Fibroblast of the aortic adventitia (primary cell): ENCODE data around the gene CC2D2B. TPM values are rescaled to one million over a fixed set of nuclear protein-coding genes. Genes with fewer than 3 reads are reported as not detected.

Experiments
- DNase-seq: peaks from one replicate; pipeline ENCODE4 v3.0.0-alpha.2; 2010; ENCODE audit warnings: low read depth
- H3K4me3 ChIP-seq: 2 replicates; pipeline ENCODE4 v1.5.1; 2011; ENCODE audit warnings: low read depth, mild to moderate bottlenecking, control low read depth, low read length, moderate library complexity
- total RNA-seq: library from RNA; depleted of rRNA; stranded (reverse); fragments of >200 nt; gene quantifications from 2 replicates; pipeline ENCODE4 v1.2.3, GENCODE V29; 2012; ENCODE audit warnings: low replicate concordance
- TF ChIP-seq, protein P1 (sequence below): IDR thresholded peaks from 2 replicates; pipeline ENCODE4 v1.5.1; 2011; ENCODE audit warnings: mild to moderate bottlenecking, low read length, control low read depth, inconsistent platforms; ENCODE audit not compliant: insufficient read depth

The CC2D2B gene
- total RNA-seq, 1 donor: 0.09 TPM

DNA sequence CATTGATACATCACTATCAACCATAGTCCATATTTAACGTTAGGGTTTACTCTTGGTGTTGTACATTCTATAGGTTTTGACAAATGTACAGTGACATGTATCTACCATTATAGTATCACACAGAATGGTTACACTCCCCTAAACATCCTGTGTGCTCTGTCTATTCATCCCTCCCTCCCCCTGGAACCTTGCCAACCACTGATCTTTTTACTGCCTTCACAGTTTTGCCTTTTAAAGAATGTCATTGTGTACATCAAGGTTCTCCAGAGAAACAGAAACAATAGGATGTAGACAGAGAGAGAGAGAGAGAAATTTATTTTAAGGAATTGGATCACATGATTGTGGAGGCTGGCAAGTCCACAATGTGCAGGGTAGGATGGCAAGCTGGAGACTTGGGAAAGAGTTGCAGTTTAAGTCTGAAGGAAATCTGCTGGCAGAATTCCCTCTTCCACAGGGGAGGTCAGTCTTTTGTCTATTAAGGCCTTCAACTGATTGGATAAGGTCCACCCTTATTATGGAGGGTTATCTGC lies 90.5 kb downstream of the CC2D2B start:
- DNase-seq: no peak
- TF ChIP-seq, protein P1, sequence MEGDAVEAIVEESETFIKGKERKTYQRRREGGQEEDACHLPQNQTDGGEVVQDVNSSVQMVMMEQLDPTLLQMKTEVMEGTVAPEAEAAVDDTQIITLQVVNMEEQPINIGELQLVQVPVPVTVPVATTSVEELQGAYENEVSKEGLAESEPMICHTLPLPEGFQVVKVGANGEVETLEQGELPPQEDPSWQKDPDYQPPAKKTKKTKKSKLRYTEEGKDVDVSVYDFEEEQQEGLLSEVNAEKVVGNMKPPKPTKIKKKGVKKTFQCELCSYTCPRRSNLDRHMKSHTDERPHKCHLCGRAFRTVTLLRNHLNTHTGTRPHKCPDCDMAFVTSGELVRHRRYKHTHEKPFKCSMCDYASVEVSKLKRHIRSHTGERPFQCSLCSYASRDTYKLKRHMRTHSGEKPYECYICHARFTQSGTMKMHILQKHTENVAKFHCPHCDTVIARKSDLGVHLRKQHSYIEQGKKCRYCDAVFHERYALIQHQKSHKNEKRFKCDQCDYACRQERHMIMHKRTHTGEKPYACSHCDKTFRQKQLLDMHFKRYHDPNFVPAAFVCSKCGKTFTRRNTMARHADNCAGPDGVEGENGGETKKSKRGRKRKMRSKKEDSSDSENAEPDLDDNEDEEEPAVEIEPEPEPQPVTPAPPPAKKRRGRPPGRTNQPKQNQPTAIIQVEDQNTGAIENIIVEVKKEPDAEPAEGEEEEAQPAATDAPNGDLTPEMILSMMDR: no peak

GRCh38 chr10:96013956-96014355 lies 106.2 kb downstream of the CC2D2B start:
- no peak overlapping the region for H3K4me3 ChIP-seq
- TF ChIP-seq, protein P1: no peak
- no peak for DNase-seq

More for the DNA sequence above, 90.5 kb downstream of the CC2D2B start:
- no peak overlapping the region for H3K4me3 ChIP-seq

GRCh38 chr10:96014473-96015102 lies 106.8 kb downstream of the CC2D2B start:
- TF ChIP-seq, protein P1: no peak
- no peak for DNase-seq

DNA sequence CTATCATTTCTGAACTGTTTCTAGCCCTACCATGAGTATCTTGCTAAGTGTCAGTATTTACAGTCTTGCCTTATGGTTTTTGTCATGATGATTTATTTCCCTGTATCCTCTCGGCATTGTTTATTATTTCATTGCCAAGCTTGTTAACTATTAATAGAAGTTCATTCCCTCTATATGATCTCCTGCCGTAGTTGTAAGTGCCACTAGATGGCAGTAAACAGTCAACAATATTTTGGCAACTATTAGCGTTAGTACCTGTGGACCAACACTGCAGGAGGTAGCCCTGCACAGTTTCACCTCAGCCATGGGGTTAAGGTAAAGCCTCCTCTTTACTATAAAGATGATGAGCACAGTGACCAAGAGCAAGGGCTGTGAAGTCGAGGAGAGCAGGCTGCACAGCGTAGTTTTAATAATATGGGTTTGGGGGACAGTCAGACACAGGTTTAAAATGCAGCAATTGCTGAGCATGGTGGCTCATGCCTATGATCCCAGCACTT lies 109.5 kb downstream of the CC2D2B start:
- DNase-seq: peak; percentile 68
- TF ChIP-seq, protein P1: peak; percentile 82
- H3K4me3 ChIP-seq: no peak overlapping the region

More at GRCh38 chr10:96014473-96015102, 106.8 kb downstream of the CC2D2B start:
- H3K4me3 ChIP-seq: no peak overlapping the region

DNA sequence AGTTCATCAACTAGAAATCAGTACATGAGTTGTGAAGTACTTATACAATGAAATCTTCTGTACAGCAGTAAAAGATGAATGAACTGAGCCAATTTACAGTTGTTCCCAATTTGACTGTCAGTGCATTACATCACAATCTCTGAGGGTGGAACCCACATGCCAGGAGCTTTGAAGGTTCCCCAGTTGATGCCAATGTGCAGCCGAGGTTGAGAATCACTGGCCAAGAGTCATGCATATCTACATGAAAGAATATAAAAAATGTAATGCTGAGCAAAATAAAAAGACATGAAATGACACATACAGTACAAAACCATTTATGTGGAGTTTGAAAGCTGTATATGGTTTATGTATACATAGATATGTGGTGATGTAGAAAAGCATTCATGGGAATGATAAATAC lies 113.6 kb downstream of the CC2D2B start:
- H3K4me3 ChIP-seq: no peak overlapping the region
- TF ChIP-seq, protein P1: no peak
- no peak for DNase-seq

DNA sequence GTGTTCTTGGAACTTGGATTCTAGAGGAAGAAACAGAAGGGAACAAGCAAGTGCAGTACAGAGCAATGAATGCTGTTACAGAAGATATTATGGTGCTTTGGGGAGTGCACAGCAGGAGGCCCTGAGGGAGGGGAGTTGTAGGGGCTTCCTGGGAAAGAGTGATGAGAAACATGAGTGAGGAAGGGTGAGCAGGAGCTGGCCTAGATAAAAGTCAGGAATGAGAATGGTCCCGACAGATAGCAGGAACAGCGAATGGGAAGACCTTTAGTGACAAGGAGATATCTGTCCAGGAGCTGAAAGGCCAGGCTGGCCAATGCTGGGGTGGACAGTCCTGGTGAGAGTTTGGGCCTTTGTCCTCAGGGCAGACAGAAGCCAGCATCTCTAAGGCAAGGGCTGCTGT lies 115.0 kb downstream of the CC2D2B start:
- no peak for DNase-seq
- TF ChIP-seq, protein P1: no peak
- H3K4me3 ChIP-seq: no peak overlapping the region
